IPS DF 4.7 (cell line): ENCODE measurements around the gene ZWINT.

Experiments
- DNase-seq: peaks from one replicate; pipeline ENCODE4 v3.0.0-alpha.2; 2013; ENCODE audit warnings: low spot score; ENCODE audit errors: extremely low read depth

Gene ZWINT, protein sequence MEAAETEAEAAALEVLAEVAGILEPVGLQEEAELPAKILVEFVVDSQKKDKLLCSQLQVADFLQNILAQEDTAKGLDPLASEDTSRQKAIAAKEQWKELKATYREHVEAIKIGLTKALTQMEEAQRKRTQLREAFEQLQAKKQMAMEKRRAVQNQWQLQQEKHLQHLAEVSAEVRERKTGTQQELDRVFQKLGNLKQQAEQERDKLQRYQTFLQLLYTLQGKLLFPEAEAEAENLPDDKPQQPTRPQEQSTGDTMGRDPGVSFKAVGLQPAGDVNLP

DNA sequence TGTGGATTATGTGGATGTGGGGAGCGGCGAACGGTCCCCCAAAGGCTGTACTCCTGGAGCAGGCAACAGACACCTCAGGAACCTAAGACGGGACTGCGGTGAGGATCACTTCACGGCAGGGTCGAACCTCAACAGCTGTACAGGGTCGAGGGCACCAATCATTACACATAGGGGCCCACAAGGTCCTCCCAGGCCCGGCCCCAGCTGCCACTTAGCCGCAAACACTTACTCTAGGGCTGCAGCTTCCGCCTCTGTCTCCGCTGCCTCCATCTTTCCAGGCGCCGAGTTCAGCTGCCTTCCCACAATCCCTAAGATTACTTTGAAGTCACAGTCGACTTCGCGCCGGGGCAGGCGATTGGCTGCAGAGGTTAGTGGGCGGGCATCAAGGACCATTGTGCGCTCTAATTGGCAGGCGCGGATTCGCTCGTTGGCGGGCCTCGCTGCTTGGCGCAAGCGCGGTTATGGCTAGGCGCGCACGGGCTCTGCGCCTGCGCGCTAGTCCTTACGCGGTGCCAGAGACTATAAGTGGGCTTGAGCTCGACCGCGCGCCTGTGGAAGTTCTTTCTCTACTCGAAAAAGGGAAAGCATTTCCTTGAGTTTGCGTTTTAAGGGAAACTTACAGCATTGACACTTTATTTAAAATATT is at the start of gene ZWINT:
Gene ZWINT (minus strand): TSS at position 293 of the 646 bp plus-strand sequence. CDS start 23 bp downstream, at position 270.
- DNase-seq: peak; percentile 64

DNA sequence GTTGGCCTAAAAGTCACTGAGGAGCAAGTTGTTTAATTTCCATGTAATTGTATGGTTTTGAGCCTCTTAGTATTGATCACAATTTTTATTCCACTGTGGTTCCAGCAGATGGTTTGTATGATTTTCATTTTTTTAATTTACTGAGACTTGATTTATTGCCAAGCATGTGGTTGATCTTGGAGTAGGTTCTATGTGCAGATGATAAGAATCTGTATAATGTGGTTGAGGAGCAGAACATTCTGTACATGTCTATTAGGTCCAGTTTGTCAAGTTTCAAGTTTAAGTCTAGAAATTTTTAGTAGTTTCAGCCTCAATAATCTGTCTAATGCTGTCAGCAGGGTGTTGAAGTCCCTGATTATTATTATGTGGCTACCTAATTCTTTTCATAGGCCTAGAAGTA is 22.7 kb upstream of the ZWINT start:
- DNase-seq: no peak

- DNase-seq: no peak
These were observed 9.4 kb upstream of the ZWINT start for GRCh38 chr10:56370217-56371113.

GRCh38 chr10:56360583-56360966 is 484 bp downstream of the ZWINT start:
- no peak for DNase-seq

- no peak for DNase-seq
These were observed 1.2 kb downstream of the ZWINT start for GRCh38 chr10:56359837-56360236.

DNA sequence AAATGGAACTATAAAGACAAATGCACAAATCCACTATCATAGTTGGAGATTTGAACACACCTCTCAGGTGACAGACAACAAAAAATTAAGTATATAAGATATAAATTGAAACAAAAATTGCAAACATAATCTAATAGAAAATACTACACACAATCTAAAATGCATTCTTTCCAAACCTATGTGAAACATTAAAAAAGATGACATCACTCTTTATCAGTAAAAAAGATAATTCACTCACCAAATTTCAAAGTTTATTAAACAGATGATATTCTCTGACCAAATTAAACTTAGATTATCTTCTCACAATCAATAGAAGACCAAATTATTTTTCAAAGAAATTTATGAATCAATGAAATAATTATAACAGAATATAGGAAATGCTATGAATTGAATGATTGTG is 4.0 kb downstream of the ZWINT start:
- DNase-seq: no peak

DNA sequence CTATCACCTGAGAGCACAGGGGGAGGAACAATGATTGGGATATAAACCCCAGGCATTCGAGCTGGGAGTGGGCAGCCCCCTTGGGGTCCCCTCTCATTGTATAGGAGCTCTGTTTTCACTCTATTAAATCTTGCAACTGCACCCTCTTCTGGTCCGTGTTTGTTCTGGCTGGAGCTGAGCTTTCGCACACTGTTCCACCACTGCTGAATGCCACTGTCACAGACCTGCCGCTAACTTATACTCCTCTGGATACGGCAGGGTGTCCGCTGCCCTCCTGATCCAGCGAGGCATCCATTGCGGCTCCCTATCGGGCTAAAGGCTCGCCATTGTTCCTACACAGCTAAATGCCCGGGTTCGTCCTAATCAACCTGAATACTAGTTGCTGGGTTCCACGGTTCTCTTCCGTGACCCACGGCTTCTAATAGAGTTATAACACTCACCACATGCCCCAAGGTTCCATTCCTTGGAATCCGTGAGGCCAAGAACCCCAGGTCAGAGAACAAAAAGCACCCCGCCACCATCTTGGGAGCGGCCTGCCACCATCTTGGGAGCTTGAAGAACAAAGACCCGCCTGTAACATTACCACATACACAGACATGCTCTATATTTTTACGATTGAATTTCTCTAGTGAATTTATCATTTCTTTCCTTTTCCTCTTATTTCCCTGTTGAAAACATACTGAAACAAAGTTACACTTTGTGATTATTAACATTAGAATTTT is 9.0 kb downstream of the ZWINT start:
- no peak for DNase-seq

DNA sequence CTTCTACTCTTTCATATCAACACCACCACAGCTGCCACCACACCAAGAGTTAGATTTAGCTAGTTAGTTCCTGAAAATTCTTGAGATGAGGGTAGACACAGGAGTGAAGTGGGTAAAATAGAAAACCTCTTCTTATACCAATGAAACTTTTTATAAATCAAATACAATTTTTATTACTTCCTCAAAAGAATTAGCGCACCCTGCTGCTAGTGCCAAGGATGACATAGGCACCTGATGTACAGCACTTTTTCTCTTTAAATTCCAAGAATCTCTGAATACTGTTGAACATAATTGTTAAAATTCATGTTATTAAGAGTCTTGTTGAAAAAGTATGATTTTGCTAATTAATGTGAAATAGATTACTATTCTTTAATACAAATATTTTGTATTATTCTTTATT is 11.4 kb downstream of the ZWINT start:
- DNase-seq: no peak

GRCh38 chr10:56348101-56348500 is 13.0 kb downstream of the ZWINT start:
- DNase-seq: no peak

DNA sequence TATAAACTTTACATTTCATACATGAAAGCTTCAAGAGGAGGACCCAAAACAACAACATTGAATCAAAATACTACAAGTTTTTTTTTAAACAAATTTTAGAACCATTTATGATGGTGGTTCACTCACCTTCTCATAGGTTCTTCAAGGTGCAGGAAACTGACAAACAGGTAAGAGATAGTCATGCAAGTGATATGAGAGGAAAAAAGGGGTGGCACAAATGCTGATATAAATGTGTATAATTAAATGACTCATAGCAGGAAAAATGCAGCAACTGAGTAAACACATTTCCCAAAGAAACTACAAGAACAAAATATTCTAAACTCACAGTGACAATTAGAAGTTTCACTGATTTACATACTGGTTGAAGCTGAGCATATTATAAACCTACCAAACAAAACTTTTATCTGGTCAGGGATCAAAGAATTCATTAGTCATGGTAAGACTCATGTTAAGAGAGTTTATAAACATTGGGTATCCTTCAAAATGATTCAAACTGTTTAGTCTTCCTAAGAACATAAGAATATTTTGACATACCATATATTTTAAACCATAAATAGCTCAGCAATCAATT is 14.1 kb downstream of the ZWINT start:
- DNase-seq: no peak

GRCh38 chr10:56341612-56342011 is 19.4 kb downstream of the ZWINT start:
- DNase-seq: no peak

DNA sequence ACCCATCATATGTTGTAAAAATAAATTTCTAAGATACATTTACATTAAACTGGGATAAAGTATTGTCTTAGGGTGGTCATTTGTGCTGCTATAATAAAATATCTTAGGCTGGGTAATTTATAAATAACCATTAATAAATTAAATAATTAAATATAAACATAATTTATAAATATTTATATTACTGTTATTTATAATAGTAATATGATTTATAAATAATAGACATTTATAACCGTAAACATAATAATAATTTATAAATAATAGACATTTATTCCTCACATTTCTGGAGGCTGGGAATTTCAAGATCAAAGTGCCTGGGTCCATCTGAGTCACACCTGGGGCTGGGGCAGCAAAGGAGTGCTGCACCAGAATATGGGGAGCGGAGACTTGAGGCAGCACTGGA is 31.1 kb downstream of the ZWINT start:
- DNase-seq: no peak

- DNase-seq: no peak
These were observed 33.9 kb downstream of the ZWINT start for GRCh38 chr10:56327118-56327517.

DNA sequence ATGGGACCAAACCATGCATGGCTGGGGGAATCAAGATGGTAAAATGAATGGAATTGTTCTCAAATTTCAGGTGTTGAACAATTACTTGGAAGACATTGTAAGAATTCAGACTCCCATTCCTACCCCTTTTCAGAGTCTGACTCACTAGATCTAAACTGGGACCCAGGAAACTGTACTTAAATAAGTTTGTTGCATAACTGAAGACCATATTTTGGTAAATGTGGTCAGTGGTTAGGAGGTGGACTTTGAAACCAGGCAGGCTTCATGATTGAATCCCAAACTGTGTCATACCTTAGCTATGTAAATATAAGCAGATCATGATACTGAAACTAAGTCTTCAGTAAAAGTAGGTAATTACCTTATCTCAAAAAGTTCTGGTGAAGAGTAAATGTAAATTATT is 41.7 kb downstream of the ZWINT start:
- DNase-seq: no peak

DNA sequence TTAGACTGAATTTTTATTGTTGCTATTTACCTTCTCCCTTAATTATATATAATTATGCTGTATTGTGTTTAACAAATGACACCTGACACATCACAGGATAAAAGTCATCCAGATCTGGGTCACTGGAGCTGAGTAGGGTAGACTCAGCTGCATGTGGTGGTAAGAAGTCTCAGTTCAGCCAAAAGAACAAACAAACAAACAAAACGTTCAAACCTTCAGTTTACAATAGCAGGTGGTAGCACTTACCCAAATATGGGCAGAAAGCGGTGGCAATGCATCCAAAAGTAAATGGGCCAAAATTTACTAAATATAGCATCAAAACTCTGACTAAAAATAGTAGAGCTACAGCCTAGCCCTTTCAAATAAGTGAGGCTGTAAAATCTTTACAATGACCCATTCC is 42.2 kb downstream of the ZWINT start:
- DNase-seq: no peak

GRCh38 chr10:56317603-56318002 is 43.5 kb downstream of the ZWINT start:
- no peak for DNase-seq

DNA sequence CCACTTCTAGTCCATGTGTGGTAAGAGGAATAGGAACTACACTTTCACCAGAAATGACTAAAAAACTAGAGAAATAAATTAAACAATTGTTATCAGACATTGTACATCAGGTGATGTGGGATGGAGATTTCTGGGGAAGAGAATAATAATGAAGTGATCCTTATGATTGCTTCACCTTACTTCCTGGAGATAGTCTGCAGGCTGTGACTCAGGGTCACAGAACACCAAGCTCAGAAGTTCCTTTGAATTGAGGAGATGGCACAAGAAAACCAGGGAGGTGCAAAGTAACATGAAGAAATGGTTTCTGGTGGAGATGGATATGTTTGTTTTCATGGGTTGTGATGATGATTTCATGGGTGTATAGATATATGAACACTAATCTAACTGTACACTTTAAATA is 44.5 kb downstream of the ZWINT start:
- DNase-seq: no peak
